GM18517 (cell line): ENCODE measurements around the gene PDIA6.
"Not testable (repeated sequence)": the region's sequence is repeated elsewhere in the genome, so short reads cannot be mapped to it uniquely, and the experiment has no call there.

Source experiments
- ATAC-seq: cut with Tn5 transposase; IDR thresholded peaks from one replicate; pipeline ENCODE4 v1.9.1; 2021; ENCODE audit warnings: mild to moderate bottlenecking, moderate library complexity; ENCODE audit not compliant: unreplicated experiment

Gene PDIA6

DNA sequence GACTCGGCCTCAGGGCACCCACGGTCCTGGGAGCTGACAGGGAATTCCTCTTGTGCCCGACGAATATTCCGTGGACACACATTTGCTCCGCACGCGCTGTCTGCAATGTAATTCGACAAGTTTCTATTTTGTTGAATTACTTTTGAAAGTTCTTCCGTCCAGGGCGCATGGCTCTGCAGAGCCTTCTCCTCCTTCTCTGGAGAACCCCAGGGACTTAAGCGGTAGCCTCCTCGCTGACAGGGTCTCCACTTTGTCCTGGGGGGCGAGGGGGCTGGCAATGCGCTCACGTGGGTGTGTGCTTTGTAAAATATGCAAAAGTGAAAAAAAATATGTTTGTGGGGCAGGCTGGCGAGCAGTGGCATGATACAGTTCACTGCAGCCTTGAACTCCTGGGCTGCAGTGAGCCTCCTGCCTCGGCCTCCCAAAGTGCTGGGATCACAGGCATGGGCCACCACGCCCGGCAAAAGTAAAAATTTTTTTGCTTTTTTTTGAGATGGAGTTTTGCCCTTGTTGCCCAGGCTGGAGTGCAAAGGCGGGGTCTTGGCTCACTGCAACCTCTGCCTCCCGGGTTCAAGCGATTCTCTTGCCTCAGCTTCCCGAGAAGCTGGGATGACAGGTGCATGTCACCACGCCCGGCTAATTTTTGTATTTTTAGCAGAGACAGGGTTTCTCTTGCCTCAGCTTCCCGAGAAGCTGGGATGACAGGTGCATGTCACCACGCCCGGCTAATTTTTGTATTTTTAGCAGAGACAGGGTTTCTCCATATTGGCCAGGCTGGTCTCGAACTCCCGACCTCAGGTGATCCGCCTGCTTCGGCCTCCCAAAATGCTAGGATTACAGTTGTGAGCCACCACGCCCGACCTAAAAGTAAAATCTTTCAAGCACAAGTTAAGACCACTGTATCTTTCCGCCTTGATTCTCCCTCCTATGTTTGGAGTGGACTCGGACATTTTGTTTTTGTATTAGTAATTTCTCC lies 866 bp upstream of the PDIA6 start:
- not testable (repeated sequence) for ATAC-seq

DNA sequence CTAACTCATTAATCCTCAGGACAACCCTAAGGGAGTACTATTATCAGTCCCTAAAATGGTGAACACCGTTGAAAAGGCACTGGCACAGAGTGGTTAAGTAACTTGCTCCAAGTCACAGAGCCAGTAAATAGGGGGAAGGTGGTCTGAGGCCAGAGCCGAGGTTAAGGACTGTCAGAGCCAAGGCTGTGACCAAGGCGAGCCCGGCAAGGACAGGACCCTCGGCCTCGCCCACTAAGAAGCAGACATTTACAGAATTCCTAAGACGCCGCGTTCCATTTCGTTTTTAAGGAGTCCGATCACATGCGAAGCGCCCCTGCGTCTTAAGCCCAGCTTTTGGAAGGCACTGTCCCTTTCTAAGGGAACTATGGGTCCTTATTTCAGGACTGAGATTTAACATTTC lies 1.1 kb downstream of the PDIA6 start:
- ATAC-seq, result no peak

DNA sequence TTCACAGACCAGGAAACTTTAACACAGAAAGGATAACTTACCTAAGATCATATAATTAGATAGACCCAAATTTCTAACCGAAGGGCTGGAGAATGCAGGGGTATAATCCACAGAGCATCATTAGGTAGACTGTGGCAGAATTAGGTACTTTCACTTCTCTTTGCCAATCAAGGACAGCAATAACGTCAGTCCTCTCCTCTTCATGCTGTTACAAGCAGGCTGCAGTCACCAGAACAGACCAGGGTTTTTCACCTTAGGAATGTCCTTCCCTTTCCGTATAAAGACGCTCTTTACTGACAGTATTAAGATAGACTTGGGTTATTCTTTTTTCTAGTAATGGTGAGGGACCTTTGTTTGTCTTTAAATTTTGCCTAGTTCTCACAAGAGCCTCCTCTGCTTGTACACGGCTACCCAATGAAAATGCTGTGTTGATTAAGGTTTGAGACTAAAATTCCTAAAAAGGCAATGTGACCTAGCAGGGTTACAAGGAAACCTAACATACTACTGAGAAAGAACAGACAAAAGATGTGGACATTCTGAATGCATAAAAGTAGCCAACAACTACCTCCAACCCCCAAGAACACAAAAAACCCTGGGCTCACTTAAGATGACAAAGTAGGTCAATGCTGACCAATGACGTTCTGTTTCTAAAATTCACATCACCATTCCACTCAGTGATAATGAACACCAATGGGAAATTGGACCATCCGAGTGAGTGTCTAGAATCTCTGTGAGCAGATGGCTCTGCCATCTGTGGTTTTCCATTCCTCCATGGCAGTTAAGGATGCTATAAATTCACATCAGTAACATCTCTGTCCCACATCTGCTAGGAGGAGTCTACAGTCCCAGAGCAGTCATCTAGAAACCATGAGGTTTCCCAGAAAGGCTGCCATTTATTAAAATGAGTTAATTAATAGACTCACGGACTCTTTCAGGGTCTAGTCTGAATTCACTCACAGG lies 2.1 kb downstream of the PDIA6 start:
- ATAC-seq, result peak; percentile 32

DNA sequence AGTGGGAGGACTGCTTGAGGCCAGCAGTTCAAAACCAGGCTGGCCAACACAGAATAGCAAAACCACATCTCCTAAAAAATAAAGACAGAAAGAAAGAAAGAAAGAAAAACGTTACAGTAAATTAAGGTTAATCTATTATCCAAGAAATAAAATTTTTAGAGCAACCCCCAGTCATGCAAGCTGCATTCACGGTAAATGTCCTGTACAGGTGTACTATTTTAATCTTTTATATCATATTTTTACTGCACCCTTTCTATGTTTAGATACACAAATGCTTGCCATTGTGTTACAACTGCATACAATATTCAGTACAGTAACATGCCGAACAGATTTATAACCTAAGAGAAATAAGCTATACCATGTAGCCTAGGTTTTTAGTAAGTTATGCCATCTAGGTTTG lies 6.0 kb downstream of the PDIA6 start:
- no peak for ATAC-seq

DNA sequence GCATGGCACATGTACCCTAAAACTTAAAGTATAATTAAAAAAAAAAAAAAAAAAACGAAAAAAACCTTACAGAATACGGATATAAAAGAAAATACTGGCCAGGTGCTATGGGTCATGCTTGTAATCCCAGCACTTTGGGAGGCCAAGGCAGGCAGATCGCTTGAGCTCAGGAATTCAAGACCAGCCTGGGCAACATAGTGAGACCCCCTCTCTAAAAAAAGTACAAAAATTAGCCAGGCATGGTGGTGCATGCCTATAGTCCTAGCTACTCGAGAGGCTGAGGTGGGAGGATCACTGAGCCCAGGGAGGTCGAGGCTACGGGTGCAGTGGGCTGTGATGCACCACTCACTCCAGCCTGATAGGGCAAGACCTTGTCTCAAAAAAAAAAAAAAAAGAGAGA lies 6.6 kb downstream of the PDIA6 start:
- ATAC-seq, result not testable (repeated sequence)

DNA sequence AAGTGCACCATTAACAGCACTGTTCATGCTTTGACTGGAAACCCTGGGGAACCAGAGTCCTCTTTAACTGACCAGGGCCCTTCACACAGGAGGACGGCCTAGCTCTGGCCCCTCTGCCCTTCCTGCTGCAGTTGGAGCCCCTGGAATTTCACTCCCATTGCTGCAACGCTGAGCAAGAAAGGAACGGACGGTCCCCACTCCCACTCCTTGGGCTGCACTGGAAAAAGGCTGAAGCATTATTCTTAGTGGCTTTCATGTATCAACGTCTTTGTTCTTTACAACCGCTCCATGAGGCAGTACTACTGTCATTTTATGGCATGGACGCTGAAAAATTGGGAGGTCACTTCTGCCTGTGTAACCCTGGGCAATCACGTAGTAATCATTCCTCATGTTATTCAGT lies 9.9 kb downstream of the PDIA6 start:
- no peak for ATAC-seq

DNA sequence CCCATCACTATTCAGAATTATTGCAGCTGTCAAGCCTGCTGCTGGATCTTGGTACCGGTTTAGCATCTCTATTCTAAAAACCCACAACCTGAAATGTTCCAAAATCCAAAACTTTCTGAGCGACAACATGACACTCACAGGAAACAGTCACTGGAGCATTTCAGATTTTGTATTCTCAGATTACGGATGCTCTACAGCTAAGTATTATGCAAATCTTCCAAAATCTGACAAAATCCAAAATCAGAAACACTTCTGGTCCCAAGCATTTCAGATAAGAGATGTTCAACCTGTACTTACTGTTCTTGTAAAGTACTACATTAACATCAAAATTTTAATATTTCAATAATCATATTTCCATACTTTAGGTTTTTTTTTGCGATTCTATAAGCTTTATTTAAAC lies 12.4 kb downstream of the PDIA6 start:
- ATAC-seq, result no peak

DNA sequence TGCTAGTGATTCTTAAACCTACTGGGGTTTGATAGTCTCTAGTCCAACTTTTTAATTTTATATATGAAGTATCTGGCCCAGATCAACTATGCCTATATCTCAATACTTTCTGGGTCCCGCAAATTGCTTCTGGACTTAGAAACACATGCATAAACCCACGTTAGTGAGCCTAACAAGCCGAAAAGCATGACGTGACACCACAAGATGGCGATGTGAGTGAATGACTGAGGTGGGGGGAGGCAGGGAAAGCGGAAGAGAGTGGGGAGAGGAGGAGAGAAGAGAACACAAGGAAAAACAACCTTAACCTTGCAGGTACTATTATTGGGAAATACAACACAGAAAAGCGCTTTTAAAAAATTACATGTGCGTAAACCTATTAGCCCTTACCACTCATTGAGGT lies 13.8 kb downstream of the PDIA6 start:
- no peak for ATAC-seq

DNA sequence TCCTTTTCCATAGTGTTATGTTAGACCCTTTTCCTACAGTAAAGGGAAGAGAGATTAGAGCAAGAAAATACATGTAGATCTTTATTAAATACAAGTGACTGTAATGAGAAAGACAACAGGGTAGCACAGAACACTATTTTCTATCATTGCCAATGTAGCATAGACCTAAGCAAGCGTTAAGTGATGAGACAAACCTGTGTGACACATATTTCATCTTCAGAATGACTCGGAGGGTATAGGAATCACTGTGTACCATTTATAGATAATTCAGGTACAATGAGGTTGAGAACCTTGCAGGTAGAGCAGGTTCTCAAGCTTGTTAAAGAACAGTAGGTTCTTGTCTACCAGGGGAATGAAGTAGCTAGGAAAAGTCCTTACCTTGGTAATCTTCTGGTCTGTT lies 15.9 kb downstream of the PDIA6 start:
- no peak for ATAC-seq

DNA sequence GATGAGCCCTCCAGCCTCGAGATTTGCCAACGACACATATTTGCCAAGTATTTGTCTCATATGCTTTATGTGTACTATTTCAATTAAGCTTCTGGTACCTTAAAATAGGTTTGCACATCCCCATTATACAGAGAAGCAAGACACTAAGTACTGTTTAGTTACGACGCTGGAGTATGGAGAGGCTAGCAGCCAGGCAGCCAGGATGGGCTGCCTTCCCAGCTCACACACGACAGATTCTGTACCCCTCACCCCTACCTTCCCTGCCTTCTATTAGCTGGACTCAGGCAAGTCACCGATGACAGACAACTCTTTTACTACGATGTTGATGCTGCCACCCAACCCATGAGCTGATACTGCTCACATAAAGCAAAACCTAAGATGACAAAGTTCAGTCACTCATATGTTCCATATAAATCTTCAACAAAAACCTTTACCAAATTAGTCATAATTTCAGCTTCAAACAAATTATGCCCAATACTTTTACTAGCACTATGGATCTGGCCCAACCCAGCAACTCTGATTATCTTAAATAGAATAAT lies 17.0 kb downstream of the PDIA6 start:
- ATAC-seq, result no peak

DNA sequence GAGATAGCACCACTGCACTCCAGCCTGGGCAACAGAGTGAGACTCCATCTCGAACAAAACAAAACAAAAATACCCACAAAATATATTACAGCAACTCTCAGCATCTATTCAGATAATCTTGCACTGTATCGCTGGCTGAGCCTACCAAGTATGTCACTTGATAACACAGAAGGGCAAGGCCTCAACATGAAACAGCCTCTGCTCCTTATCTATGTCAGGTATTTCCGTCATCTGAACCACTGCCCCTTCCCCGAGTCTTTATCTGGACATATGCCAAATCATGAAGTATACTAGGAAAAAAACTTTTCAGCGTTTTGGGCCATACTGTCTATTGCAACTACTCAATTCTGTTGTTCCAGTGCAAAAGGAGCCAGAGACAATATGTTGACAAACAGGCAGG lies 17.7 kb downstream of the PDIA6 start:
- ATAC-seq, result no peak

DNA sequence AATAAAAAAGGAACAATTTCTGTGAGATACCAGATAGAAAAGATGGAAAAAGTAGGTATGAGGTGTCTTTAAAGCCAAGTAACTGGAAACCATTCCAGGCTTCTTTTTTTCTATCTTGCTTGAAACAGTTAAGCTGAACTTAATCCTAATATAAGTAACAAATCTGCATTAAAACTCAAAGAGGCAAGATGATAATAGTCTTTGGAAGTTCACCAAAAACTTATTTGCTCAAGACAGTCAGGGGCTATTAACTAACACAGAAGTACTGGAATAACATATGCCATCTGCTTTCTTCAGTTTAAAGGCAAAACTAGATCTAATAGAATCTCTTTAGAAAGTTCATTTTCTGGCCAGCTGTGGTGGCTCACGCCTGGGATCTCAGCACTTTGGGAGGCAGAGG lies 18.8 kb downstream of the PDIA6 start:
- no peak for ATAC-seq

DNA sequence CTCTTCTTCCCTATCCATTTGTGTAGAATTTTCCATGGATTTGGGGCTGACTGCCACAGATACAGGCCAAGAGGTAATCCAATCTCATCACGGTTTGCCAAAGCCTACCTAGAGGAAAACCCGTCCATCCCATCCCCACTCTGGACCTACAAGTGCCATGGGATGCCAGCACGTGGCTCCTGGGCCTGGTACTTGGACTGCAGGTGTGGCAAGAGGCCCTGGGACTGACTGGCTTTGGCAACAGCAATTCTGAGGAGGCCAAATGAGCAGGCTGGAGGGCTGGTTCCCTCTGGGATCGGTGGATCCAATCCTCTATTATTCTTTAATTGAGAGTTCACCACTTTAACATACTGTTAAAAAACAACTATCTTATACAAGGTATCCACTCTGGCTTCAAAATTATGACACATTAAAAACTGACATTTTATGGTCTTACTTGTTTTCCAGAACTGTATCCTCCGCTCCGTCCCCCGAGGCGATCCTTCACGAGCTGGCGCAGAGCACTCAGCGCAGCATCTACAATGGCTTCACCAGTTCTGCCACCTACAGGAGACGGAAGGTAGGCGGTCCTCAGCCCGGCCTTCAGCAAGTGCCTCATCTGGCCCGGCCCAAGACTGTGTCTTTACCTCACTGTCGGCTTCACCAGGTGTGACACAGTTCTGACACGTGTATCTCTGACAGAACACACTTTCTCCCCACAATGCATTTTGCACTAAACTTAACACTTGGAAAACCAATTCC lies 19.8 kb downstream of the PDIA6 start:
- ATAC-seq, result no peak

DNA sequence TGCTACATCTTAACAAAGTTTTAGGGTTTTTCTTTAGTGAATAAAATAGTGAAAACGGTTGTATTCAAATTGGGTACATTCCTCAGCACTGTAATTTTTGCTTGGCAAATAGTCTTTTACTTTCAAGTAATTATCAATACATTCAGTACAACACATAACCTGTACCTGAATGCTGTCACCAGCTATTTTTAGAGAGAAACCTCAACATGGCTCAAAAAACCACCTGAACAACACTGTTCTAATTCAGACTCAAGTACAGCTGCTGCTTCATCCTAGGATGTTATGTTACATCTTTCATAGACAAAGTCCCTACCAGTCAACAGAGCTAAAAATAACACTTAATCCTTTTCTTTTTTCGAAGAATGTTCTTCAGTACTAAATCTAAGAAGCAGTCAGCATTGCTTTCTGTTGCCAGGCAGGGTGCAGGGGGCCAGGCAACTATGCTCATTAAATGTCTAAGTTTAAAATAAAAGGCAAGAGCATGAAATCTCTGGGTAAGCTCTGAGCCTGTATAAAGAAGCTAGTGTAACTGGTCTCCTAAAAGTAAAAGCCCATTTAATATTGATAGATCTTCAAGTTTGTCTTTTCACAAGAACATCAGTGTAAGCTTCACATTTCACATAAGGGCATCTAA lies 20.5 kb downstream of the PDIA6 start:
- peak; percentile 59 for ATAC-seq

DNA sequence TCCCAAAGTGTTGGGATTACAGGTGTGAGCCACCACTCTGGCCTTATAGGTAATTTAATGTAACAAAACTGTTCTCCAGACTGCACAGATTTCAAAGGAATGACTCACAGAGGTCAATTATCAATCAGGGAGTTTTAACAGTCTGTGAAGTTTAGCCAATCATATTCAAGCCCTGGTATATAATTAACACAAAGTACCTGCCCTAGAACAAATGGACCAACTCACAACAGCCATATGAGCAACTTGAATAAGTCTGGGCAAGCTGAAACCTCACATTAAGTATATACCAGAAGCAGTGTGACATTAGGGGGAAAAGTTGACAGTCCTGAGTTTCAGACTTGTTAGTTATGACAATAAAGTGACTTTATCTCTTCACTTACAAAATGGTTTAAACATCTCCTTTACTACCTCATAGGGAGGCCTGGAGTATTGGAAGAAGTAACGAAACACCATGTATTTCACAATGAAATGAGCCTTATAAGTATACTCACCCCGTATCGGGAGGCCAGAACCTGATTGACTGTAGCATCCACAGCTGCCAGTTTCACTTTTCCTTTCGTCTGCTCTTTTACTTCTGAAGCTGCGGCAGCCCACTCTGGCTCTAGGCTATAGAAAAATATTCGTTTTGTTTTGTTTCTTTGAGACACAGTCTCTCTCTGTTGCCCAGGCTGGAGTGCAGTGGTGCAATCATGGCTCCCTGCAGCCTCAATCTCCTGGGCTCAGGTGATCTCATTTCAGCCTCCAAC lies 22.2 kb downstream of the PDIA6 start:
- peak; percentile 94 for ATAC-seq

DNA sequence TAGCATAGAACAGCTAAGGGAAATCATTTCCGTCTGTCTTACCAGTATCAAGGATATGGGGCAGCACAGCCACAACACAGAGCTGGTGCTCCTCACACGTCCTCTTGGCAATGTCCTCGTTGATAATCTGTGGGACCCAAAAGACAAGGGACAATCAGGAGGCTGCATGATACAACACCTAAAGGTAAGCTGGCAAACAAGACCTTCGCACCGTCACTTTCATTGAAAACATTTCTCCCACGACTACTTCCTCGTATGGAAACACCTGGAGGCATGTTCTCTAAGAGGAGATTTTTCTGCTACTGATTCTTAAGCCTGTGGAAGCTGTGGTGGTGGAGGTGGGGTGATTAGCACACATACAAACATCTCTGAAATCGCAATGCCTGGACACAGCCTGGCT lies 23.7 kb downstream of the PDIA6 start:
- ATAC-seq, result no peak

DNA sequence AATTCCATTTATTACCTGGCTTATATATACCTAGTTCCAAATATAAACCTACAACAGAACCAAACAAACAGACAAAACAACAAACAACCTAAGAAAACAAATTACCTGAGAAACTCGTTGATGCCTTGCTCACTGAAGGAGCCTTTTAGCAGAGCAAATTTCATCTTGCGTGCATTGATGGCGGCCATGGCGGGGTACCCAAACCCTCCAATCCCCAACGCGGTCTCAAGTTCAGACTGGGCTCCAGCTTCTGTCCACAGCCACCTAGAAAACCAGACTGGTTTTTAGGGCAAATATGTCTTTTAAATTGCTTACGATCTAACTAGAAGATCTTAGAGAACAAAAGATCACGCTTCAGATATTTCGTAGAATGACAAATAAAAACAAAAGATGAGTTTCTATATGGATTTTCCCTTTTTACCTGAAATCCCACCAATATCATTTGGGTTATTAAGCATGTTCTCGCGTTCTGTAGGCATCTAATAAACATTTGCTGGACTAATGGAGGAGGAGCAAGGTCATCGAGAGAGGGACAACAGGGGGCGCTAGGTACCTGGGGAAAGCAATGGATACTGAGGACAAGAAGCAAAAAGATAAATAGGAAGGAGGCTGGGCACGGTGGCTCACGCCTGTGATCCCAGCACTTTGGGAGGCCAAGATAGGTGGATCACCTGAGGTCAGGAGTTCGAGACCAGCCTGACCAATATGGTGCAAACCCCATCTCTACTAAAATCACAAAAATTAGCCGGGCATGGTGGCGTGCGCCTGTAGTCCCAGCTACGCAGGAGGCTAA lies 25.2 kb downstream of the PDIA6 start:
- ATAC-seq, result no peak

DNA sequence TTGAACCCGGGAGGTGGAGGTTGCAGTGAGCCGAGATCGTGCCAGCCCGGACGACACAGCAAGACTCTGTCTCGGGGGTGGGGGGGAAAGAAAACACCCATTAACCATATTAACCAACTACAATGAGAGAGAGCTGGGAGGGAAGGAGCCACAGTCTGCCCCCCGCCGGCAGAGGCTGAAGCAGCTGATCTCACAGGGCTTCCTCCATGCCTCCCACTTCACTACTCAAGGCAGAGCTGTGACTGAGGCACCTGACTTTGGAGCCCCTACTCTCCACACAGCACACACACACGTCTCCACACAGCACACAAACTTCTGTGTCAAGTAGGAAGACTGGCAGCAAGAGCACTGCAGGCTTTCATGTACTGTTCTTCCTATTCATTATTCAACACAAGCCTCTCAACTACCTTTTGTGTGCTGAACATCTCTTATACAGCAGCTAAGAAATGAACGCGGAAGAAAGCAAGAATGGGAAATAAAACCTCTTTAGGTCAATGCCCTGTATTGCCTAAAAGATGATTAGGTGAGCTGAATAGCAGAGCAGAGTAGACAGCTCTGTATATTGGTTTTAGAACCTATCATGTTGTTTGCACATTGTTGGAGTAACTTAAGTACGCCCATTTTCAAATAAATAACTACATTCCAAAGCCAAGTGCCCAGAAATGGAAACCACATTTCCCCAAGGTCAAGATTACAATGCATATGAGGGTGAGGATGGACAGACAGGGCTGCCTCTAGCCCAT lies 26.2 kb downstream of the PDIA6 start:
- ATAC-seq, result no peak
